ENCODE measurements around the gene CLEC3B.

DNA sequence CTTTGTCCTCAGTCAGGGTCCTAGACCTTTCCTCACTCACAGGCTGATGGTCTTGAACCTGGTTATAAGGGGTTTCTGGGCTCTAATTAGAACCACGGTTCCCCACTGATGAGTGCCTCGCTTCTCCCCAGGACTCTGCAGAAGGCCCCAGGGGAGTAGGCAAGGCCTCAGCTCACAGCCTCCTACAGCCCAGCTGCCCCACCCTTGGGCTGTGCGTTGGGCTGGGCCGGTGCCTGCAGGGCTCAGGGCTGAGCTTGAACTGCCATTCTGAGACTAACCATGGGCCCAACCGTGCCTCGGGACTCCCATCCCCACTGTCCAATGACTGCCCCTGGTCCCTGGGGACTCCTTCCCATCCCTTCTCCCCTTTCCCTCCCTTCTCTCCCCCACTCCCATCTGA is 25.6 kb downstream of the CLEC3B start:
- TF ChIP-seq, protein P1, sequence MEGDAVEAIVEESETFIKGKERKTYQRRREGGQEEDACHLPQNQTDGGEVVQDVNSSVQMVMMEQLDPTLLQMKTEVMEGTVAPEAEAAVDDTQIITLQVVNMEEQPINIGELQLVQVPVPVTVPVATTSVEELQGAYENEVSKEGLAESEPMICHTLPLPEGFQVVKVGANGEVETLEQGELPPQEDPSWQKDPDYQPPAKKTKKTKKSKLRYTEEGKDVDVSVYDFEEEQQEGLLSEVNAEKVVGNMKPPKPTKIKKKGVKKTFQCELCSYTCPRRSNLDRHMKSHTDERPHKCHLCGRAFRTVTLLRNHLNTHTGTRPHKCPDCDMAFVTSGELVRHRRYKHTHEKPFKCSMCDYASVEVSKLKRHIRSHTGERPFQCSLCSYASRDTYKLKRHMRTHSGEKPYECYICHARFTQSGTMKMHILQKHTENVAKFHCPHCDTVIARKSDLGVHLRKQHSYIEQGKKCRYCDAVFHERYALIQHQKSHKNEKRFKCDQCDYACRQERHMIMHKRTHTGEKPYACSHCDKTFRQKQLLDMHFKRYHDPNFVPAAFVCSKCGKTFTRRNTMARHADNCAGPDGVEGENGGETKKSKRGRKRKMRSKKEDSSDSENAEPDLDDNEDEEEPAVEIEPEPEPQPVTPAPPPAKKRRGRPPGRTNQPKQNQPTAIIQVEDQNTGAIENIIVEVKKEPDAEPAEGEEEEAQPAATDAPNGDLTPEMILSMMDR (IDR thresholded peaks at IDR 0.05; ENCODE audit: low read length): no peak
- TF ChIP-seq EZH2 (IDR thresholded peaks at IDR 0.05; ENCODE audit: borderline replicate concordance, low read length): no peak
